GM12892 (cell line): Measurements from ENCODE around the gene HHIP.

Source experiments
- POLR2A ChIP-seq: IDR thresholded peaks from 2 replicates; pipeline ENCODE4 v1.6.1; 2011; ENCODE audit warnings: low read depth, low read length, control low read depth
- POLR2AphosphoS5 ChIP-seq: IDR thresholded peaks from 2 replicates; pipeline ENCODE4 v1.6.1; 2011; ENCODE audit warnings: low read depth, low read length, control low read depth

DNA sequence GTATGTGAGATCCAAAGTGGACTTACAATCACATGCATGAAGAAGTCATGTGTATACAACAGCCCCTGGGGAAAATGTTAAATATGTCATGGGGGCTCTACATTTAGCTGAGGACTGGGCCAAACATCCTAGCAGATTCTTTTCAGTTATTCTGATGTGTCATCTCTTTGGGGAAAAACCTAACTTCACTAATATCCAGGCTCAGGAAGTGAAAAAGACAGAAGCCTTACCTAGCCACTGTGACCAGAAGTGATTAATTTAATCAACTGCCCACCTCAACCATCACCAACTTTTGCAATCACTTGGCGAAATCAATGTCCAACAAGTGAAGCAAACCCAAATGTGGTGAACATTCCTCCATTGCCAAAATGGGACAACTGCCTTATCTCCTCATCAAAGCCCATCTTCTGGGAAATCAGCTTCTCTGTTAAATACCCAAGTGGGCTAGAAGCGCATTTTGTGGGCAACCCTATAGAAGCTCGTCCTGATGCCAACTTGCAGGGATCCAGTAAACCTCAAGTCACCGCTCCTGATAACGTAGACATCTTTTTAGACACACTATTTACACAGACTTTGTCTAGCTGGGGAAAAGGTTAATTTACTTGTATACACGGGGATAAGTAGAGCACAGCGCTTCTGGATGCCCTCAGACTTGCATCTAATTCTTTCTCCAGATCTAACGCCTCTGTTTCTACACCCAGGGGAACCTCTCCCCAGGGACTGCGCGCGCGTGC, 1.4 kb upstream of the HHIP start:
- TF ChIP-seq POLR2A (no peak), POLR2AphosphoS5 (no peak)
